Measurements from ENCODE around the gene SLC35B2. TPM values are rescaled to one million over a fixed set of nuclear protein-coding genes. Genes with fewer than 3 reads are reported as not detected.

SLC35B2 gene
- total and polyA plus RNA-seq, 9 of the 15 experiments (the other 6 are each of a cell fraction or from before 2014, with no cell fraction given): 14.5 to 59.1 (median 47.1) TPM

DNA sequence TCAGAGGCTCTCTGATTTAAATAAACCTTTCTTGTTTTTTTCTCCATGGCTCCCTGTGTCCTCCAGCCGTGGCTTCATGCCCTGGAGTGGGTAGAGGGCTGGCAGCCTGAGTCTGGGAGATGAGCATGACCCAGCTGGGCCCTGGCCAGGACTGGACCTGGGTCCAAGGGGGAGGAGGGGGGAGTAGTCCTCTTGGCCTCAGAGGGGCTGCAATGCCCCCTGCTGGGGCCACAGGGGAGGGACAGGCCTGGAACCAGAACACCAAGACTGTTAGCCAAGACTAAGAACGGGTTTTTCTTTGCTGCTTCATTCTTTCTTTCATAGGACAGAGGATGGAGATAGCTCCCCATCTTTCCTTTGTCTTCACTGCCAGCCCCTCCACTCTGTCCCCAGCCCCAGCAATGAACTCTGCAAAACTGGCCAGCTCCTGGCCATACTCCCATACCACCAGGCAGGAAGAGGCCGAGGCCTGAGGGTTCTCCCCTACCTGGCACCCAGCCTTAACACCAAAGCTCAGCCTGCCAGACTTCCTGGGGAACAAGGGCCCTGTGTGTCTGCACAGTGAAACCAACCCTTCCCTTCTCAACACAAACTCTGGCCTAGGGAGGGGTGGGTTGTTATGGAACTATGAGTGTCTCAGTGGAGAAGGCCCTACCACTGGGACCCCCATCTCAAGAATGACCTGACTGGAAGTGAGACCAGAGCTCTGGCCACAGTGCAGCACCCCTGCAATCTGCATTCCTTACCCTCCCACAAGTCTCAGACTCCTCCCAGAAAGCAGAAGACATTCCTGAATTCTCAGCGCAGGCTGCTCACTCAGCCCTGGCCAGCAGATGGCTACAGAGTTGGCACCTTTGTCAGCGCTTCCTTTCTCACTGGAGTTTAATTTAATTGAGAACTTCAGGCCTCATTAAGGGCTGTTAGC lies 23.0 kb downstream of the SLC35B2 start:
- no peak overlapping the region for H3K9ac ChIP-seq (ENCODE audit: insufficient read depth in 1 of 2, low read depth in 2 of 2, low read length in 2 of 2)
- ATAC-seq: peak; percentile 77
- no peak overlapping the region for H2AFZ ChIP-seq (ENCODE audit: low read depth, low read length)
- ChIA-PET CTCF (ENCODE audit: low intra/inter-chr PET ratio) (interaction anchor here (0.8 to 3.3 kb wide), 3 partner anchors 62 to 138 kb away, joined by 3 to 26 read pairs (median 7); no protein-coding TSS in a partner anchor), POLR2A (interaction anchor here (0.6 to 6.0 kb wide), 9 partner anchors 8 to 385 kb away, joined by 3 to 90 read pairs (median 3); partner anchors contain the start of genes HSP90AB1 and SLC29A1)
- no peak overlapping the region for H3K4me2 ChIP-seq (ENCODE audit: insufficient read depth, low read length)
- H3K36me3 ChIP-seq (ENCODE audit: control insufficient read depth, insufficient read depth, low read length): peaks cover 56% of the 10 kb centered on the region
- H3K4me1 ChIP-seq (replicated peaks in 1 of 2; ENCODE audit: control insufficient read depth in 2 of 2, insufficient read depth in 2 of 2, low read length in 2 of 2): peaks cover 16 to 37% of the 10 kb centered on the region in 2 experiments; a peak in 4 of 5 replicates
- in situ Hi-C loops (cut with MboI): loop anchor here (5.0 kb wide), 1 partner anchor 62 kb away; no protein-coding TSS in a partner anchor
- no peaks in the 10 kb centered on the region for H3K27me3 ChIP-seq (ENCODE audit: control insufficient read depth in 2 of 2, insufficient read depth in 2 of 2, low read length in 2 of 2)
- H3K4me3 ChIP-seq: no peak overlapping the region
- peak; percentile 80 to 85 (median 82) for DNase-seq (ENCODE audit: extremely low read depth in 1 of 4, low spot score in 3 of 4)
- H3K79me2 ChIP-seq (ENCODE audit: control insufficient read depth, insufficient read depth, low read length): no peaks in the 10 kb centered on the region
- no peaks in the 10 kb centered on the region for H4K20me1 ChIP-seq (replicated peaks; ENCODE audit: control insufficient read depth, insufficient read depth, low read length)
- H3K9me3 ChIP-seq (replicated peaks; ENCODE audit: control insufficient read depth, insufficient read depth, low read depth, low read length): no peaks in the 10 kb centered on the region
- H3K27ac ChIP-seq (ENCODE audit: extremely low read depth, low read depth, low read length): no peak overlapping the region
- 64% methylated on average over 5 of the region's 5 CpGs for WGBS (ENCODE audit: insufficient coverage, low coverage, missing lambda C conversion rate)
- intact Hi-C loops (cut with micrococcal nuclease): loop anchor here (1.0 kb wide), 1 partner anchor 62 kb away; no protein-coding TSS in a partner anchor
- peak; percentile 86 for FAIRE-seq
- no peaks in the 10 kb centered on the region for H3K9me1 ChIP-seq (ENCODE audit: control insufficient read depth, insufficient read depth, low read length)
- no TSS peak for BruUV-seq (replicated peaks)
- TF ChIP-seq SMAD1 (IDR thresholded peaks at IDR 0.05; ENCODE audit: low read depth, low read length, partially characterized antibody) (no peak), SMC3 (conservative IDR thresholded peaks at IDR 0.05; ENCODE audit: insufficient read depth, low read depth, low read length) (peak; percentile 86), MYNN (IDR thresholded peaks at IDR 0.05) (0 out of 2 replicates have a peak, but pooled peaks have one; percentile 30), MYNN (CRISPR knock-in tag; IDR thresholded peaks at IDR 0.05) (no peak), ZNF740 (CRISPR knock-in tag; IDR thresholded peaks at IDR 0.05) (peak; percentile 68), ZNF740 (tag; IDR thresholded peaks at IDR 0.05) (no peak; a peak in 1 of 4 replicates), VEZF1 (CRISPR knock-in tag; IDR thresholded peaks at IDR 0.05) (peak; percentile 98), SREBF2 (CRISPR knock-in tag; IDR thresholded peaks at IDR 0.05) (no peak), JUND (IDR thresholded peaks at IDR 0.05; ENCODE audit: borderline replicate concordance, low read depth, low read length) (peak; percentile 40; the same call in 1 of the 2 replicates), JUND (tag; IDR thresholded peaks at IDR 0.05; ENCODE audit: borderline replicate concordance, low read depth, low read length) (no peak; the same call in 2 of the 3 replicates), ZNF263 (CRISPR knock-in tag; IDR thresholded peaks at IDR 0.05; ENCODE audit: borderline replicate concordance) (peak; percentile 80; the same call in 1 of the 2 replicates), HEY1 (CRISPR knock-in tag; IDR thresholded peaks at IDR 0.05; ENCODE audit: borderline replicate concordance) (no peak)
- TF ChIP-seq, protein P1, sequence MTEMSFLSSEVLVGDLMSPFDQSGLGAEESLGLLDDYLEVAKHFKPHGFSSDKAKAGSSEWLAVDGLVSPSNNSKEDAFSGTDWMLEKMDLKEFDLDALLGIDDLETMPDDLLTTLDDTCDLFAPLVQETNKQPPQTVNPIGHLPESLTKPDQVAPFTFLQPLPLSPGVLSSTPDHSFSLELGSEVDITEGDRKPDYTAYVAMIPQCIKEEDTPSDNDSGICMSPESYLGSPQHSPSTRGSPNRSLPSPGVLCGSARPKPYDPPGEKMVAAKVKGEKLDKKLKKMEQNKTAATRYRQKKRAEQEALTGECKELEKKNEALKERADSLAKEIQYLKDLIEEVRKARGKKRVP (CRISPR knock-in tag; IDR thresholded peaks at IDR 0.05): 0 out of 2 replicates have a peak, but pooled peaks have one; percentile 51
- TF ChIP-seq, protein P2, sequence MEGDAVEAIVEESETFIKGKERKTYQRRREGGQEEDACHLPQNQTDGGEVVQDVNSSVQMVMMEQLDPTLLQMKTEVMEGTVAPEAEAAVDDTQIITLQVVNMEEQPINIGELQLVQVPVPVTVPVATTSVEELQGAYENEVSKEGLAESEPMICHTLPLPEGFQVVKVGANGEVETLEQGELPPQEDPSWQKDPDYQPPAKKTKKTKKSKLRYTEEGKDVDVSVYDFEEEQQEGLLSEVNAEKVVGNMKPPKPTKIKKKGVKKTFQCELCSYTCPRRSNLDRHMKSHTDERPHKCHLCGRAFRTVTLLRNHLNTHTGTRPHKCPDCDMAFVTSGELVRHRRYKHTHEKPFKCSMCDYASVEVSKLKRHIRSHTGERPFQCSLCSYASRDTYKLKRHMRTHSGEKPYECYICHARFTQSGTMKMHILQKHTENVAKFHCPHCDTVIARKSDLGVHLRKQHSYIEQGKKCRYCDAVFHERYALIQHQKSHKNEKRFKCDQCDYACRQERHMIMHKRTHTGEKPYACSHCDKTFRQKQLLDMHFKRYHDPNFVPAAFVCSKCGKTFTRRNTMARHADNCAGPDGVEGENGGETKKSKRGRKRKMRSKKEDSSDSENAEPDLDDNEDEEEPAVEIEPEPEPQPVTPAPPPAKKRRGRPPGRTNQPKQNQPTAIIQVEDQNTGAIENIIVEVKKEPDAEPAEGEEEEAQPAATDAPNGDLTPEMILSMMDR (IDR thresholded peaks at IDR 0.05 in 2 of 3, conservative IDR thresholded peaks at IDR 0.05 in 1 of 3; ENCODE audit: insufficient read depth in 2 of 3, low read depth in 1 of 3, low read length in 3 of 3): peak; percentile 95 to 96 (median 95)

Data from K562 (cell line).